ENCODE results near the gene RAB3IL1. TPM values are rescaled to one million over a fixed set of nuclear protein-coding genes. Genes with fewer than 3 reads are reported as not detected.

The RAB3IL1 gene
- total and polyA plus RNA-seq, 2 experiments from 2014 or later: 8.3 to 11.6 TPM

DNA sequence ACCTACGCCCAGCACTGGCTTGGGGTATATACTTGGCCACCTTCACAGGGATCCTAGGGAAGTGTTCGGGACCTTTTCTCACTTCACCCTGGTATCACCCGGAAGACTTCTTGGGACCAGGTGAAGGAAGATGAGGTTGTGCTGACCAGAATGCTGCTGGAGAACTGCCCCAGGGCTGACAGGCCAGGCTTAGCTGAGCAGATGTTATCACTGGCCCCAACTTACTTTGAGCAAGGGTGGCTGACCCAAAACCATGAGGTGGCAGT lies 45.6 kb upstream of the RAB3IL1 start:
- H3K27ac ChIP-seq: no peak overlapping the region

DNA sequence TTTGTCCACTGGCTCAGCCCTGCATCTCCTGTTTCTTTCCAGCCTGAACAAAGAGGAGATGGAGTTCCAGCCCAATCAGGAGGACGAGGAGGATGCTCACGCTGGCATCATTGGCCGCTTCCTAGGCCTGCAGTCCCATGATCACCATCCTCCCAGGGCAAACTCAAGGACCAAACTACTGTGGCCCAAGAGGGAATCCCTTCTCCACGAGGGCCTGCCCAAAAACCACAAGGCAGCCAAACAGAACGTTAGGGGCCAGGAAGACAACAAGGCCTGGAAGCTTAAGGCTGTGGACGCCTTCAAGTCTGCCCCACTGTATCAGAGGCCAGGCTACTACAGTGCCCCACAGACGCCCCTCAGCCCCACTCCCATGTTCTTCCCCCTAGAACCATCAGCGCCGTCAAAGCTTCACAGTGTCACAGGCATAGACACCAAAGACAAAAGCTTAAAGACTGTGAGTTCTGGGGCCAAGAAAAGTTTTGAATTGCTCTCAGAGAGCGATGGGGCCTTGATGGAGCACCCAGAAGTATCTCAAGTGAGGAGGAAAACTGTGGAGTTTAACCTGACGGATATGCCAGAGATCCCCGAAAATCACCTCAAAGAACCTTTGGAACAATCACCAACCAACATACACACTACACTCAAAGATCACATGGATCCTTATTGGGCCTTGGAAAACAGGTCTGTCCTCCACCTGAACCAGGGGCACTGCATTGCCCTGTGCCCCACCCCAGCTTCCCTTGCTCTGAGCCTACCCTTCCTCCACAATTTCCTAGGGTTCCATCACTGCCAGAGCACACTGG lies 45.0 kb upstream of the RAB3IL1 start:
- H3K27ac ChIP-seq: no peak overlapping the region
- peak in 1 of 2 donors; percentile 69 for DNase-seq (ENCODE audit: low read depth in 1 of 2, low spot score in 1 of 2)
- no peaks in the 10 kb centered on the region for H3K9me3 ChIP-seq (ENCODE audit: low read depth)
- H3K4me1 ChIP-seq (ENCODE audit: low read depth): peaks cover 9% of the 10 kb centered on the region
- no peaks in the 10 kb centered on the region for H3K27me3 ChIP-seq
- TF ChIP-seq, protein P1, sequence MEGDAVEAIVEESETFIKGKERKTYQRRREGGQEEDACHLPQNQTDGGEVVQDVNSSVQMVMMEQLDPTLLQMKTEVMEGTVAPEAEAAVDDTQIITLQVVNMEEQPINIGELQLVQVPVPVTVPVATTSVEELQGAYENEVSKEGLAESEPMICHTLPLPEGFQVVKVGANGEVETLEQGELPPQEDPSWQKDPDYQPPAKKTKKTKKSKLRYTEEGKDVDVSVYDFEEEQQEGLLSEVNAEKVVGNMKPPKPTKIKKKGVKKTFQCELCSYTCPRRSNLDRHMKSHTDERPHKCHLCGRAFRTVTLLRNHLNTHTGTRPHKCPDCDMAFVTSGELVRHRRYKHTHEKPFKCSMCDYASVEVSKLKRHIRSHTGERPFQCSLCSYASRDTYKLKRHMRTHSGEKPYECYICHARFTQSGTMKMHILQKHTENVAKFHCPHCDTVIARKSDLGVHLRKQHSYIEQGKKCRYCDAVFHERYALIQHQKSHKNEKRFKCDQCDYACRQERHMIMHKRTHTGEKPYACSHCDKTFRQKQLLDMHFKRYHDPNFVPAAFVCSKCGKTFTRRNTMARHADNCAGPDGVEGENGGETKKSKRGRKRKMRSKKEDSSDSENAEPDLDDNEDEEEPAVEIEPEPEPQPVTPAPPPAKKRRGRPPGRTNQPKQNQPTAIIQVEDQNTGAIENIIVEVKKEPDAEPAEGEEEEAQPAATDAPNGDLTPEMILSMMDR (IDR thresholded peaks at IDR 0.05; ENCODE audit: low read depth, low read length): no peak
- H3K36me3 ChIP-seq: peaks cover 22% of the 10 kb centered on the region
- no peak overlapping the region for H3K4me3 ChIP-seq

More for the DNA sequence above, 45.6 kb upstream of the RAB3IL1 start:
- no peak for DNase-seq (ENCODE audit: low read depth in 1 of 2, low spot score in 1 of 2)
- TF ChIP-seq, protein P1 (IDR thresholded peaks at IDR 0.05; ENCODE audit: low read depth, low read length): no peak
- Histone ChIP-seq H3K9me3 (ENCODE audit: low read depth) (no peaks in the 10 kb centered on the region), H3K4me3 (no peak overlapping the region), H3K27me3 (no peaks in the 10 kb centered on the region), H3K36me3 (peaks cover 22% of the 10 kb centered on the region), H3K4me1 (ENCODE audit: low read depth) (peaks cover 9% of the 10 kb centered on the region)

DNA sequence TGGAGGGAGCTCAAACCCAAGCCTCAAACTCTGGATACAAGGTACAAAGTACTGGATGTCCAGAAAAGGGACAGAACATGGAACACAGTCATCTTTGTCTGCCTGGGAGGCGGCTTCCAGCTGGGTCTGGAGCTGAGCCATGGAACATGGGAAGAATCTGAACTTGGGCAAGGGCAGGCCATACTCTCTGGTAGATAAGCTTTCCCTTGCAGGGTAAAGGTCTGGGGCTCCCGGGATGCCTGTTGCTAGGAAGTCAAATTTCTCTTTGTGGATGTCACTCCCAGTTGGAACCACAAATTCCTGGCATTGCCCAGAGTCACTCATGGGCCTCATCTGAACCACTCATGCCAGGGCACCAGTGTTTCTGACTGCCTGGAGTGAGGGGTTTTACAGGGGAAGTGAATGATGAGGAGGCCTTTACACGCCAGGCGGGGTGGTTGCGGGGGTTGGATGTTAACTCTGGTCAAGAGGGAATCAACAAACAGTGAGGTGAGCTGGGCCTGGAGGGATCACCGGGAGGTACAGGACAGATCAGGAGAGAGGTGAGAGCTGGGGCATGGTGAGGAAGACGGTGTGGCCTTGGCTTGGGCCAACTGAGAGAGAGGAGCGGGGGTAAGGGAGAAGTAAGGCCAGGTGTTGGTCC lies 44.3 kb upstream of the RAB3IL1 start:
- DNase-seq (ENCODE audit: low read depth in 1 of 2, low spot score in 1 of 2): peak in 1 of 2 donors; percentile 91
- H3K4me1 ChIP-seq (ENCODE audit: low read depth): peaks cover 9% of the 10 kb centered on the region
- H3K27ac ChIP-seq: no peak overlapping the region
- H3K9me3 ChIP-seq (ENCODE audit: low read depth): no peaks in the 10 kb centered on the region
- H3K4me3 ChIP-seq: no peak overlapping the region
- TF ChIP-seq, protein P1 (IDR thresholded peaks at IDR 0.05; ENCODE audit: low read depth, low read length): no peak
- H3K27me3 ChIP-seq: no peaks in the 10 kb centered on the region
- H3K36me3 ChIP-seq: peaks cover 22% of the 10 kb centered on the region

DNA sequence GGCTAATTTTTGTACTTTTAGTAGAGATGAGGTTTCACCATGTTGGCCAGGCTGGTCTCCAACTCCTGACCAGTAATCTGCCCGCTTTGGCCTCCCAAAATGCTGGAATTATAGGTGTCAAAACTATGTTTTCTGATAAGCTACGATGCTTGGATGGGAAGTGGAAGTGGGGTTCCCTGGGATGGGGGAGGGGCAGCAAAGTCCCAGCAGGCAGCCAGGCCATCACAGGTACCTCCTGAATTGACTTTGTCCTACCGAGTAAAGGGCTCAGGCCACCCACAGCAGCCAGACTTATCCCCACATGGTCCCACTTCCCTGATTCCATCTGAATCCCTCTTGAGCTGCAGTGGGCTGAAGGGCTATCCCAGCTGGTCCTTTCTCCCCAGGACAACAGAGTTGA lies 43.2 kb upstream of the RAB3IL1 start:
- Histone ChIP-seq H3K36me3 (peaks cover 21% of the 10 kb centered on the region), H3K27me3 (peaks cover 4% of the 10 kb centered on the region), H3K9me3 (ENCODE audit: low read depth) (no peaks in the 10 kb centered on the region), H3K4me3 (no peak overlapping the region), H3K4me1 (ENCODE audit: low read depth) (peaks cover 2% of the 10 kb centered on the region), H3K27ac (no peak overlapping the region)
- DNase-seq (ENCODE audit: low read depth in 1 of 2, low spot score in 1 of 2): no peak
- TF ChIP-seq, protein P1 (IDR thresholded peaks at IDR 0.05; ENCODE audit: low read depth, low read length): no peak

DNA sequence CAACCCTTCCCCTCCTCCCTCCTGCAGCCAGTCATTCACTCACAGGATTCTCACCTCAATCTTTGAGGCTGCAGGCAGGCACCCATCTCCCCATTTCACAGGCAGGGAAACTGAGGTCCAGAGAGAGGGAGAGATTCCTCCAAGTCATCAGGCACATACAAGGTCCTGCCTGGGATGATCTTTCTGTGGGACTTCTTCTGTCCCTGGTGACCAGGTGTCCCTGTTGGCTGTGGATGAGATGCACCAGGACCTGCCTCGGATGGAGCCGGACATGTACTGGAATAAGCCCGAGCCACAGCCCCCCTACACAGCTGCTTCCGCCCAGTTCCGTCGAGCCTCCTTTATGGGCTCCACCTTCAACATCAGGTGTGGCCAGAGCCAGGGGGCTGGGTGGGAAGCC lies 42.3 kb upstream of the RAB3IL1 start:
- H3K36me3 ChIP-seq: peaks cover 12% of the 10 kb centered on the region
- TF ChIP-seq, protein P1 (IDR thresholded peaks at IDR 0.05; ENCODE audit: low read depth, low read length): no peak
- DNase-seq (ENCODE audit: low read depth in 1 of 2, low spot score in 1 of 2): no peak

More for the DNA sequence above, 42.3 kb upstream of the RAB3IL1 start:
- Histone ChIP-seq H3K27ac (no peak overlapping the region), H3K9me3 (ENCODE audit: low read depth) (no peaks in the 10 kb centered on the region), H3K4me1 (ENCODE audit: low read depth) (no peaks in the 10 kb centered on the region), H3K4me3 (no peak overlapping the region), H3K27me3 (peaks cover 12% of the 10 kb centered on the region)
